Endothelial cell of umbilical vein (primary cell): ENCODE data around the gene KMT5C. TPM values are rescaled to one million over a fixed set of nuclear protein-coding genes. Genes with fewer than 3 reads are reported as not detected.

Experiments used
- BruUV-seq: library from RNA; stranded (reverse); fragments of 400-500 nt; replicated peaks from 2 replicates; lab custom pipeline; 2021; lab: Mats Ljungman, UMichigan
- CTCF ChIA-PET: fragments of 300-600, 350-600 bp; sonication (Branson Sonifier 250); formaldehyde crosslinking; loops from one replicate; lab custom pipeline; 2021; ENCODE audit warnings: antibody characterized with exemption, inconsistent platforms; lab: Charles Lee
- POLR2A ChIA-PET: fragments of 300-600, 350-600 bp; sonication (Branson Sonifier 250); formaldehyde crosslinking; loops from one replicate; lab custom pipeline; 2021; ENCODE audit warnings: antibody characterized with exemption, inconsistent platforms; lab: Charles Lee
- DNase-seq: peaks from one replicate; pipeline ENCODE4 v3.0.0-alpha.2; 2011; ENCODE audit warnings: low read depth, low spot score
- FAIRE-seq: peaks from 2 replicates; lab custom pipeline; 2011; peaks lifted over from hg19 to GRCh38; lab: Jason Lieb, UNC
- H2AFZ ChIP-seq: 2 replicates; pipeline ENCODE4 v1.6.0; 2012; ENCODE audit warnings: low read depth, low read length, control low read depth, inconsistent platforms
- H3K27ac ChIP-seq: 2 replicates; pipeline ENCODE4 v1.5.1; 2011; ENCODE audit warnings: low read depth, mild to moderate bottlenecking, control low read depth, low read length, moderate library complexity; ENCODE audit not compliant: insufficient read depth
- H3K27me3 ChIP-seq, 2 experiments: 2 replicates each; pipeline versions ENCODE4 v1.6.0 to v1.6.1; 2011; ENCODE audit warnings: low read length in 2 of 2, mixed read lengths in 1 of 2; ENCODE audit not compliant: control insufficient read depth in 2 of 2, insufficient read depth in 2 of 2
- H3K36me3 ChIP-seq, 2 experiments: 2 replicates in 1 of 2; 3 replicates in 1 of 2; pipeline ENCODE4 v1.5.1; 2011; ENCODE audit warnings: low read length in 2 of 2, mild to moderate bottlenecking in 1 of 2, moderate library complexity in 1 of 2; ENCODE audit not compliant: control insufficient read depth in 2 of 2, insufficient read depth in 2 of 2; ENCODE audit errors: extremely low read depth in 1 of 2
- H3K4me1 ChIP-seq: 3 replicates; pipeline ENCODE4 v1.5.1; 2011; ENCODE audit warnings: mild to moderate bottlenecking, low read length; ENCODE audit not compliant: control insufficient read depth, insufficient read depth; ENCODE audit errors: extremely low read depth
- H3K4me2 ChIP-seq: 2 replicates; pipeline ENCODE4 v1.6.1; 2011; ENCODE audit warnings: low read length, control low read depth, mixed read lengths; ENCODE audit not compliant: insufficient read depth
- H3K4me3 ChIP-seq, 3 experiments: fragments of 200-600 bp in 1 of 3; sonication (generic), shearing (Covaris generic) in 1 of 3; replicated peaks in 1 of 3; 2 replicates each; pipeline ENCODE4 v1.5.1; 2011 to 2016; ENCODE audit warnings: control low read depth in 3 of 3, low read length in 3 of 3, mild to moderate bottlenecking in 2 of 3, inconsistent platforms in 1 of 3, low read depth in 1 of 3, moderate library complexity in 1 of 3; ENCODE audit not compliant: insufficient read depth in 1 of 3
- H3K79me2 ChIP-seq: 2 replicates; pipeline ENCODE4 v1.6.0; 2012; ENCODE audit warnings: low read length, inconsistent platforms; ENCODE audit not compliant: control insufficient read depth, insufficient read depth
- H3K9ac ChIP-seq: replicated peaks from 2 replicates; pipeline ENCODE3; 2011; ENCODE audit warnings: low read length, control low read depth; ENCODE audit not compliant: insufficient read depth; ENCODE audit errors: extremely low read depth
- H3K9me1 ChIP-seq: replicated peaks from 3 replicates; pipeline ENCODE4 v1.6.0; 2011; ENCODE audit warnings: mild to moderate bottlenecking, low read length; ENCODE audit not compliant: control insufficient read depth, insufficient read depth; ENCODE audit errors: extremely low read depth
- H3K9me3 ChIP-seq: replicated peaks from 2 replicates; pipeline ENCODE4 v1.5.1; 2012; ENCODE audit warnings: low read length, inconsistent platforms; ENCODE audit not compliant: control insufficient read depth, insufficient read depth
- H4K20me1 ChIP-seq: replicated peaks from 2 replicates; pipeline ENCODE3; 2011; ENCODE audit warnings: mild to moderate bottlenecking, low read length; ENCODE audit not compliant: control insufficient read depth, insufficient read depth; ENCODE audit errors: extremely low read depth
- MYC ChIP-seq: IDR thresholded peaks from one replicate; pipeline ENCODE4 v1.6.1; 2011; ENCODE audit warnings: mild to moderate bottlenecking, low read depth, low read length
- dilution Hi-C: fragments of 300-500 bp; cut with MboI; formaldehyde crosslinking; loops from one replicate; pipeline ENCODE4 v1.15.0; 2019; ENCODE audit warnings: low sequenced_read_pairs; ENCODE audit not compliant: extremely low pct_ligation_motif_present
- intact Hi-C: fragments of 100-400 bp; cut with micrococcal nuclease; formaldehyde crosslinking; loops from one replicate; pipeline ENCODE4 v1.10.0; 2022
- polyA plus RNA-seq, 4 experiments: library from polyadenylated mRNA; depleted of rRNA in 3 of 4; stranded (reverse) in 3 of 4; unstranded in 1 of 4; fragments of >200 nt; gene quantifications; 2 replicates each; pipeline versions ENCODE4 v1.2.1 to v1.2.3, GENCODE V29; 2011 to 2012; ENCODE audit warnings: missing spikeins in 1 of 4
- total RNA-seq: library from RNA; stranded (reverse); gene quantifications from 2 replicates; pipeline ENCODE4 v1.2.3, GENCODE V29; 2021

The KMT5C gene
- total and polyA plus RNA-seq, 2 donors (not counting 3 experiments of a cell fraction or from before 2014, with no cell fraction given): 7.2 to 13.5 TPM

DNA sequence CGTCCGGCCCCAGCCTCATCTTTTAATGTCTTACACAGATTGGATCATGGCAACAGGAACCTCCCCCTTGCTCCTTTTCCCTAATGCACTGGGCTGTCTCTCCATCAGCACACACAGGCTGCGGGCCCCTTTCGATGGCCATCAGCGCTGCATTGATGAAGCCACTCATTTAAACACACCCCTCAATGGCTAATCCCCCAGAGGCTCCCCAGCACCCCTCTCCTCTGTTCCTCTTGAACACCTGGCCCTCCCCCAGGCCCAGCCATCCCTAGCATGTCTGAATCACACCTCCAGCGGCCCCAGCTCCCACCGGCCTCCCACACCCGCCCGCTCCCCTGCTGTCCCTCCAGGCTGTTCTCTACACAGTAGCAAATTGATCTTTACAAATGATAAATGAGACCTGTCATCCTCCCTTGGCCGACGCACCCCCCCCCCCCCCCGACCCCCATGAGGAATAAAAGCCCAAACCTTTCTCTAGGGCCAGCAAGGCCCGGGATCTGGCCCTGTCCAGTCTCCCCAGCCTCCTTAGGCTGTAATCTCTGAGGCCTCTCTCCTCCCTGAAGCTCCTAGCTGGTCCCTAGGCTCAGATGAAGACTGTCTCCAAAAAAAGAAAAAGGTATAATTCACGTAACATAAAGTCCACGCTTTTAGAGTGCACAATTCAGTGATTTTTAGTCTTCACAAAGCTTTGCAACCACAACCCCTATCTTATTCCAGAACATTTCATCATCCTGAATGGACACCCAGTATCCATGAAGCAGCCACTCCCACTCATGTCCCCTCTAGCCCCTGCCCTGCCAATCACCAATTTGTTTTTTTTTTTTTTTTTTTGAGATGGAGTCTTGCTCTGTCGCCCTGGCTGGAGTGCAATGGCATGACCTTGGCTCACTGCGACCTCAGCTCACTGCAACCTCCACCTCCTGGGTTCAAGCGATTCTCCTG is 53.4 kb downstream of the KMT5C start:
- intact Hi-C loops (no loop called here), dilution Hi-C loops (no loop called here)
- Histone ChIP-seq H3K27ac (no peak overlapping the region), H3K4me3 (no peak overlapping the region), H4K20me1 (no peaks in the 10 kb centered on the region), H3K4me2 (no peak overlapping the region), H2AFZ (no peak overlapping the region), H3K4me1 (peaks cover 5% of the 10 kb centered on the region), H3K9me3 (no peaks in the 10 kb centered on the region), H3K27me3 (no peaks in the 10 kb centered on the region), H3K79me2 (peaks cover 18% of the 10 kb centered on the region), H3K36me3 (peaks cover 8 to 23% of the 10 kb centered on the region in 2 experiments), H3K9ac (no peak overlapping the region), H3K9me1 (no peaks in the 10 kb centered on the region)
- ChIA-PET POLR2A (interaction anchor here (1.1 kb wide), 1 partner anchor 14 kb away, joined by 6 read pairs; no protein-coding TSS in a partner anchor), CTCF (interaction anchor here (0.9 to 1.6 kb wide), 2 partner anchors 10 to 111 kb away, joined by 3 to 4 read pairs; no protein-coding TSS in a partner anchor)
- FAIRE-seq (no peak), DNase-seq (no peak)
- TF ChIP-seq MYC: no peak
- no TSS peak for BruUV-seq

Other genes starting within 250 kb of the KMT5C start
- 137 and 149 TPM in 2 replicates for gene PPP1R12C, start 222.2 kb upstream of the KMT5C start, total RNA-seq
- 69.5 and 86.4 TPM in 2 replicates for gene PPP1R12C, start 222.2 kb upstream of the KMT5C start, polyA plus RNA-seq
- 0.51 and 0.92 TPM in 2 replicates for gene TNNT1, start 190.7 kb upstream of the KMT5C start, total RNA-seq
- 0.18 and 0.22 TPM in 2 replicates for gene TNNT1, start 190.7 kb upstream of the KMT5C start, polyA plus RNA-seq
- not detected in 2 replicates for gene TNNI3, start 182.1 kb upstream of the KMT5C start, total RNA-seq
- not detected in 2 replicates for gene TNNI3, start 182.1 kb upstream of the KMT5C start, polyA plus RNA-seq
- 0.62 TPM in 1 of 2 replicates, not detected in the other for gene DNAAF3, start 173.3 kb upstream of the KMT5C start, total RNA-seq
- 0.56 and 0.75 TPM in 2 replicates for gene DNAAF3, start 173.3 kb upstream of the KMT5C start, polyA plus RNA-seq
- gene SYT5, start 159.6 kb upstream of the KMT5C start, total RNA-seq: 0.42 TPM in 1 of 2 replicates, not detected in the other
- gene SYT5, start 159.6 kb upstream of the KMT5C start, polyA plus RNA-seq: not detected in 2 replicates
- 0.51 and 1.00 TPM in 2 replicates for gene PTPRH, start 130.4 kb upstream of the KMT5C start, total RNA-seq
- 0.10 and 0.14 TPM in 2 replicates for gene PTPRH, start 130.4 kb upstream of the KMT5C start, polyA plus RNA-seq
- gene TMEM86B, start 111.1 kb upstream of the KMT5C start, total RNA-seq: 4.1 and 5.4 TPM in 2 replicates
- 4.5 and 5.8 TPM in 2 replicates for gene TMEM86B, start 111.1 kb upstream of the KMT5C start, polyA plus RNA-seq
- 68.3 and 71.8 TPM in 2 replicates for gene PPP6R1, start 80.9 kb upstream of the KMT5C start, total RNA-seq
- 35.7 and 36.0 TPM in 2 replicates for gene PPP6R1, start 80.9 kb upstream of the KMT5C start, polyA plus RNA-seq
- 30.4 and 38.5 TPM in 2 replicates for gene HSPBP1, start 59.8 kb upstream of the KMT5C start, total RNA-seq
- gene HSPBP1, start 59.8 kb upstream of the KMT5C start, polyA plus RNA-seq: 47.5 and 60.3 TPM in 2 replicates
- 0.44 and 0.46 TPM in 2 replicates for gene BRSK1, start 55.9 kb upstream of the KMT5C start, total RNA-seq
- 0.33 and 0.68 TPM in 2 replicates for gene BRSK1, start 55.9 kb upstream of the KMT5C start, polyA plus RNA-seq
- not detected in 2 replicates for gene TMEM150B, start 14.5 kb upstream of the KMT5C start, total RNA-seq
- gene TMEM150B, start 14.5 kb upstream of the KMT5C start, polyA plus RNA-seq: not detected in 2 replicates
- gene COX6B2, start 14.8 kb downstream of the KMT5C start, total RNA-seq: not detected in 2 replicates
- gene COX6B2, start 14.8 kb downstream of the KMT5C start, polyA plus RNA-seq: not detected in 2 replicates
- not detected in 2 replicates for gene GARIN5B, start 23.4 kb downstream of the KMT5C start, total RNA-seq
- gene GARIN5B, start 23.4 kb downstream of the KMT5C start, polyA plus RNA-seq: not detected in 2 replicates
- not detected in 2 replicates for gene IL11, start 30.6 kb downstream of the KMT5C start, total RNA-seq
- 0.11 TPM in 1 of 2 replicates, not detected in the other for gene IL11, start 30.6 kb downstream of the KMT5C start, polyA plus RNA-seq
- gene TMEM190, start 37.0 kb downstream of the KMT5C start, total RNA-seq: not detected in 2 replicates
- not detected in 2 replicates for gene TMEM190, start 37.0 kb downstream of the KMT5C start, polyA plus RNA-seq
- 0.35 TPM in 1 of 2 replicates, not detected in the other for gene TMEM238, start 44.4 kb downstream of the KMT5C start, total RNA-seq
- 0.18 TPM in 1 of 2 replicates, not detected in the other for gene TMEM238, start 44.4 kb downstream of the KMT5C start, polyA plus RNA-seq
- gene RPL28, start 46.1 kb downstream of the KMT5C start, total RNA-seq: 1,738 and 1,872 TPM in 2 replicates
- 3,435 and 4,297 TPM in 2 replicates for gene RPL28, start 46.1 kb downstream of the KMT5C start, polyA plus RNA-seq
- gene UBE2S, start 67.9 kb downstream of the KMT5C start, total RNA-seq: 244 and 257 TPM in 2 replicates
- gene UBE2S, start 67.9 kb downstream of the KMT5C start, polyA plus RNA-seq: 176 and 183 TPM in 2 replicates
- not detected in 2 replicates for gene SHISA7, start 103.4 kb downstream of the KMT5C start, total RNA-seq
- gene SHISA7, start 103.4 kb downstream of the KMT5C start, polyA plus RNA-seq: not detected in 2 replicates
- 43.6 and 49.3 TPM in 2 replicates for gene ISOC2, start 121.8 kb downstream of the KMT5C start, total RNA-seq
- gene ISOC2, start 121.8 kb downstream of the KMT5C start, polyA plus RNA-seq: 68.7 and 96.5 TPM in 2 replicates
- not detected in 2 replicates for gene C19orf85, start 124.9 kb downstream of the KMT5C start, total RNA-seq
- gene C19orf85, start 124.9 kb downstream of the KMT5C start, polyA plus RNA-seq: not detected in 2 replicates
- 9.0 and 10.4 TPM in 2 replicates for gene ZNF628, start 136.7 kb downstream of the KMT5C start, total RNA-seq
- gene ZNF628, start 136.7 kb downstream of the KMT5C start, polyA plus RNA-seq: 2.0 and 2.5 TPM in 2 replicates
- gene NAT14, start 145.3 kb downstream of the KMT5C start, total RNA-seq: 34.4 and 44.7 TPM in 2 replicates
- 39.1 and 42.6 TPM in 2 replicates for gene NAT14, start 145.3 kb downstream of the KMT5C start, polyA plus RNA-seq
- gene SSC5D, start 148.6 kb downstream of the KMT5C start, total RNA-seq: 1.0 and 1.3 TPM in 2 replicates
- gene SSC5D, start 148.6 kb downstream of the KMT5C start, polyA plus RNA-seq: 0.47 and 0.49 TPM in 2 replicates
- not detected in 2 replicates for gene SBK2, start 197.3 kb downstream of the KMT5C start, total RNA-seq
- gene SBK2, start 197.3 kb downstream of the KMT5C start, polyA plus RNA-seq: not detected in 2 replicates
- 0.25 and 0.62 TPM in 2 replicates for gene SBK3, start 205.7 kb downstream of the KMT5C start, total RNA-seq
- 0.18 and 0.19 TPM in 2 replicates for gene SBK3, start 205.7 kb downstream of the KMT5C start, polyA plus RNA-seq
- gene ZNF579, start 241.0 kb downstream of the KMT5C start, total RNA-seq: 15.7 and 15.9 TPM in 2 replicates
- 9.9 and 11.6 TPM in 2 replicates for gene ZNF579, start 241.0 kb downstream of the KMT5C start, polyA plus RNA-seq